ENCODE measurements around the gene STK36.

DNA sequence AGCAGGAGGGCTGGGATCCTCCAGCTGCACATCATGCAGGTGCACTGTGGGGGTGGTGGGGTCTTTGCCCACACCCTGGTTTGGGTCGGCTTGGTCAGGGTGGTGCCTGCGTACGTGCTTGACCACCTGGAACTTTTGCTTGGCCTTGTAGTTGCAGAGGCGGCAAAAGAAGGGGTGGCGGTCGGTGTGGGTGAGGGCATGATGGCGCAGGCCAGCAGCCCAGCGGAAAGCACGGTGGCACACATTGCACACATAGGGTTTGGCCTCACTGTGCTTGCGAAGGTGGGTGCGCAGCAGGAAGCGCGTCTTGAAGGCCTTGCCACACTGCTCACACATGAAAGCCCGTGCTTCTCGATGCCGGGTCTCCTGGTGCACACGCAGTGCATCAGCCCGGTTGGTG is 33.5 kb upstream of the STK36 start:
- TF ChIP-seq, protein P1, sequence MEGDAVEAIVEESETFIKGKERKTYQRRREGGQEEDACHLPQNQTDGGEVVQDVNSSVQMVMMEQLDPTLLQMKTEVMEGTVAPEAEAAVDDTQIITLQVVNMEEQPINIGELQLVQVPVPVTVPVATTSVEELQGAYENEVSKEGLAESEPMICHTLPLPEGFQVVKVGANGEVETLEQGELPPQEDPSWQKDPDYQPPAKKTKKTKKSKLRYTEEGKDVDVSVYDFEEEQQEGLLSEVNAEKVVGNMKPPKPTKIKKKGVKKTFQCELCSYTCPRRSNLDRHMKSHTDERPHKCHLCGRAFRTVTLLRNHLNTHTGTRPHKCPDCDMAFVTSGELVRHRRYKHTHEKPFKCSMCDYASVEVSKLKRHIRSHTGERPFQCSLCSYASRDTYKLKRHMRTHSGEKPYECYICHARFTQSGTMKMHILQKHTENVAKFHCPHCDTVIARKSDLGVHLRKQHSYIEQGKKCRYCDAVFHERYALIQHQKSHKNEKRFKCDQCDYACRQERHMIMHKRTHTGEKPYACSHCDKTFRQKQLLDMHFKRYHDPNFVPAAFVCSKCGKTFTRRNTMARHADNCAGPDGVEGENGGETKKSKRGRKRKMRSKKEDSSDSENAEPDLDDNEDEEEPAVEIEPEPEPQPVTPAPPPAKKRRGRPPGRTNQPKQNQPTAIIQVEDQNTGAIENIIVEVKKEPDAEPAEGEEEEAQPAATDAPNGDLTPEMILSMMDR (IDR thresholded peaks at IDR 0.05) = no peak
- no peak for TF ChIP-seq POLR2A (IDR thresholded peaks at IDR 0.05)
